Measurements from ENCODE around the gene IDUA. TPM values are rescaled to one million over a fixed set of nuclear protein-coding genes. Genes with fewer than 3 reads are reported as not detected.

The IDUA gene
- total RNA-seq, 1 experiment from 2014 or later: 10.1 TPM

DNA sequence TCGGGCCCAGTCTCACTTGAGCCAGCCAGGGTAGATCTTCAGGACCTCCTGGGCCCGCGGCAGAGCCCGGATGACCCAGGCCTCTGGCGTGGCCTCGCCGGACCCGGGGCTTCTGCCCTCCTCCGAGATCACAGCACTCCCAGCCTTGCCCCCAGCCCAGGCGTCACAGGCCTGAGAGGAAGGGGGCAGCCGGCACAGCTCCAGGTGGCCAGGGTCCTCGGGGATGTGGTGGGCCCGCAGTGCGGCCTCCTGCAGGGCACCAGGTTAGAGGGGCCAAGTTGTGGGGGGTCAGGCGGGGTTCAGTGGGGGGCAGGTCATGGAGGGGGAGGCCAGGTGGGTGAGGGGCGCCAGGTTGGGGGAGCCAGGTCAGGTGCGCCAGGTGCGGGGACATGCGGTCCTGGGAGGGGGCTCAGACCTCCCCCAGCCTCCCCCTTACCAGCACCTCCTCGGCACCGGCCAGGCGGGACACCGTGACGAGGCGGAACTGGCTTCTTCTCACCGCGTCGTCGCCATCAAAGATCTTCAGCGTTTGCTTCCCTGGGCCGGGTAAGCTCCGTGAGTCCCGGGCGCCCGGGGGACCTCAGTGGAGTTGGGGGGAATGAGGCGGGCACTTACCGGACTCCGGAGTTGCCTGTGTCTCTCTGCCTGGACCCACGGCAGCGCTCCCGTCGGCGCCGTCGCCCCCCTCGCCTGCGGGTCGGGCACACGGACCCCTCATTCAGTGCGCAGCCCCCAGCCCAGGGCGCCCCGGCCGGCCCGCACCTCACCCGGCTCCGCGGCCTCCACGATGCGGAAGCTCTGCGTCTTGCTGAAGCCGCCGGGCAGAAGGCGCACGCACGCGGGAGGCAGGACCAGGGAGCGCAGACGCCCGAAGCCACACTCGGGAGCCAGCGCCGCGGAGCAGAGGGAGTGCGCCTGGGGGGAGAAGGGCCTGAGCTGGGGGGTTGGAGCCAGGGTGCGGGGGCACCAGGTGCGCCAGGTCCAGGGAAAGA lies 19.4 kb upstream of the IDUA start:
- H4K20me1 ChIP-seq (ENCODE audit: low read length): no peaks in the 10 kb centered on the region; the same call in 1 of the 2 replicates
- H3K9me2 ChIP-seq (replicated peaks; ENCODE audit: low read length): no peaks in the 10 kb centered on the region
- H3K4me3 ChIP-seq (ENCODE audit: low read length): no peak overlapping the region
- intact Hi-C loops (cut with micrococcal nuclease): no loop called here
- no peak overlapping the region for H3K4me2 ChIP-seq (ENCODE audit: low read length)
- POLR2A ChIA-PET (ENCODE audit: unreplicated experiment): no interaction called here
- peaks cover 17% of the 10 kb centered on the region for H3K4me1 ChIP-seq (ENCODE audit: insufficient read depth, low read length)
- no peak for DNase-seq
- no peak overlapping the region for H2AFZ ChIP-seq (ENCODE audit: low read length)
- no TSS peak for BruUV-seq (replicated peaks)
- no peaks in the 10 kb centered on the region for H3K27me3 ChIP-seq (ENCODE audit: low read length)
- H3K79me2 ChIP-seq (ENCODE audit: low read length): peaks cover 7% of the 10 kb centered on the region; the same call in 1 of the 2 replicates
- no peak overlapping the region for H3K9ac ChIP-seq (ENCODE audit: low read length)
- CTCF ChIA-PET: no interaction called here
- no peaks in the 10 kb centered on the region for H3F3A ChIP-seq (ENCODE audit: low read length, unreplicated experiment)
- ATAC-seq: no peak
- H3K9me3 ChIP-seq (ENCODE audit: low read length): no peaks in the 10 kb centered on the region
- TF ChIP-seq EZH2 (IDR thresholded peaks at IDR 0.05; ENCODE audit: low read length, unreplicated experiment) (no peak), EZH2phosphoT487 (IDR thresholded peaks at IDR 0.05; ENCODE audit: borderline replicate concordance, low read length) (no peak)
- TF ChIP-seq, protein P1, sequence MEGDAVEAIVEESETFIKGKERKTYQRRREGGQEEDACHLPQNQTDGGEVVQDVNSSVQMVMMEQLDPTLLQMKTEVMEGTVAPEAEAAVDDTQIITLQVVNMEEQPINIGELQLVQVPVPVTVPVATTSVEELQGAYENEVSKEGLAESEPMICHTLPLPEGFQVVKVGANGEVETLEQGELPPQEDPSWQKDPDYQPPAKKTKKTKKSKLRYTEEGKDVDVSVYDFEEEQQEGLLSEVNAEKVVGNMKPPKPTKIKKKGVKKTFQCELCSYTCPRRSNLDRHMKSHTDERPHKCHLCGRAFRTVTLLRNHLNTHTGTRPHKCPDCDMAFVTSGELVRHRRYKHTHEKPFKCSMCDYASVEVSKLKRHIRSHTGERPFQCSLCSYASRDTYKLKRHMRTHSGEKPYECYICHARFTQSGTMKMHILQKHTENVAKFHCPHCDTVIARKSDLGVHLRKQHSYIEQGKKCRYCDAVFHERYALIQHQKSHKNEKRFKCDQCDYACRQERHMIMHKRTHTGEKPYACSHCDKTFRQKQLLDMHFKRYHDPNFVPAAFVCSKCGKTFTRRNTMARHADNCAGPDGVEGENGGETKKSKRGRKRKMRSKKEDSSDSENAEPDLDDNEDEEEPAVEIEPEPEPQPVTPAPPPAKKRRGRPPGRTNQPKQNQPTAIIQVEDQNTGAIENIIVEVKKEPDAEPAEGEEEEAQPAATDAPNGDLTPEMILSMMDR (conservative IDR thresholded peaks at IDR 0.05; ENCODE audit: low read depth, low read length): no peak
- no peaks in the 10 kb centered on the region for H3K36me3 ChIP-seq (ENCODE audit: low read depth, low read length)
- H3K27ac ChIP-seq (ENCODE audit: low read length): no peak overlapping the region

DNA sequence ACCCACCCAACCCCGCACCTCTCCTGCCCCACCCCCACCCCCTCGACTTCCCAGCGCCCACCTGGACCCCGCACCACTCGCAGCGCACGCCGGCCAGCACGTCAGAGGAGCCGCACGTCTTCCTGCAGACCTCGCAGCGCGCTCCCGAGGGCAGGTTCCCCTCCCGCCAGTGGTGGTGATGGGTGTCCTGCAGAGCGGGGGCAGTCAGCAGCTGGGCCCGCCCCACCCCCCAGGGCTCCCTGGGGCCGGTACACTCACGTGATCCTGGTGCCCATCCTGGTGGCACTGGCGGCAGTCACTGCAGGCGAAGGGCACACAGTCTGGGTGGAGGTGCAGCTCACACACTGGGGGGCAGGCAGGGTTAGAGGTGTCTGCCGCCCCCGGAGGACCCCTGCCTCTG lies 18.6 kb upstream of the IDUA start:
- H3K27me3 ChIP-seq (ENCODE audit: low read length): no peaks in the 10 kb centered on the region
- POLR2A ChIA-PET (ENCODE audit: unreplicated experiment): no interaction called here

More for the DNA sequence above, 18.6 kb upstream of the IDUA start:
- CTCF ChIA-PET: no interaction called here
- Histone ChIP-seq H3K79me2 (ENCODE audit: low read length) (peaks cover 7% of the 10 kb centered on the region; the same call in 1 of the 2 replicates), H3K4me3 (ENCODE audit: low read length) (no peak overlapping the region), H3K36me3 (ENCODE audit: low read depth, low read length) (no peaks in the 10 kb centered on the region), H3F3A (ENCODE audit: low read length, unreplicated experiment) (no peaks in the 10 kb centered on the region), H3K4me2 (ENCODE audit: low read length) (no peak overlapping the region), H3K9ac (ENCODE audit: low read length) (no peak overlapping the region), H3K9me3 (ENCODE audit: low read length) (no peaks in the 10 kb centered on the region), H3K27ac (ENCODE audit: low read length) (no peak overlapping the region), H4K20me1 (ENCODE audit: low read length) (no peaks in the 10 kb centered on the region; the same call in 1 of the 2 replicates), H2AFZ (ENCODE audit: low read length) (no peak overlapping the region), H3K4me1 (ENCODE audit: insufficient read depth, low read length) (peaks cover 18% of the 10 kb centered on the region), H3K9me2 (replicated peaks; ENCODE audit: low read length) (no peaks in the 10 kb centered on the region)
- no peak for TF ChIP-seq EZH2 (IDR thresholded peaks at IDR 0.05; ENCODE audit: low read length, unreplicated experiment)
- TF ChIP-seq, protein P1 (conservative IDR thresholded peaks at IDR 0.05; ENCODE audit: low read depth, low read length): no peak
- no peak for TF ChIP-seq EZH2phosphoT487 (IDR thresholded peaks at IDR 0.05; ENCODE audit: borderline replicate concordance, low read length)
- intact Hi-C loops (cut with micrococcal nuclease): no loop called here
- no peak for DNase-seq
- no TSS peak for BruUV-seq (replicated peaks)
- no peak for ATAC-seq
